SK-N-SH (cell line): ENCODE data around the gene DDIAS. TPM values are rescaled to one million over a fixed set of nuclear protein-coding genes. Genes with fewer than 3 reads are reported as not detected.

Experiments
- CTCF ChIA-PET: fragments of 300-600, 350-600 bp; formaldehyde crosslinking; extraction: SDS; loops from one replicate; lab custom pipeline; 2021; lab: Yijun Ruan, JAX
- POLR2A ChIA-PET: fragments of 350-600 bp; sonication (Branson Sonifier 250); formaldehyde crosslinking; extraction: SDS; loops from one replicate; lab custom pipeline; 2020; ENCODE audit warnings: antibody characterized with exemption, inconsistent platforms; lab: Yijun Ruan, JAX
- DNase-seq: peaks from one replicate; pipeline ENCODE4 v3.0.0; 2012
- H2AFZ ChIP-seq: fragments of 200-600 bp; sonication (generic); 2 replicates; pipeline ENCODE4 v1.8.1; 2016; ENCODE audit warnings: antibody characterized with exemption, mild to moderate bottlenecking, low read depth
- H3F3A ChIP-seq: fragments of 200-600 bp; sonication (generic); replicated peaks from 2 replicates; pipeline ENCODE3; 2016; ENCODE audit warnings: antibody characterized with exemption, mild to moderate bottlenecking; ENCODE audit not compliant: insufficient read depth
- H3K27ac ChIP-seq, 2 experiments: fragments of 200-500 bp in 1 of 2; fragments of 200-600 bp in 1 of 2; sonication (Bioruptor generic) in 1 of 2; sonication (generic), shearing (Covaris generic) in 1 of 2; 2 replicates each; pipeline versions ENCODE4 v1.5.1 to v1.6.1; 2014 to 2016; ENCODE audit warnings: low read depth in 2 of 2, inconsistent platforms in 1 of 2, low read length in 1 of 2, mild to moderate bottlenecking in 1 of 2, mixed read lengths in 1 of 2
- H3K27me3 ChIP-seq: fragments of 200-600 bp; sonication (generic), shearing (Covaris generic); 2 replicates; pipeline ENCODE4 v1.6.1; 2016; ENCODE audit warnings: mixed run types; ENCODE audit not compliant: insufficient read depth
- H3K36me3 ChIP-seq, 2 experiments: fragments of 200-500 bp in 1 of 2; fragments of 200-600 bp in 1 of 2; sonication (Bioruptor generic) in 1 of 2; sonication (generic) in 1 of 2; replicated peaks in 1 of 2; 2 replicates each; pipeline versions ENCODE3 to v1.5.1; 2014 to 2016; ENCODE audit warnings: low read length in 1 of 2, mild to moderate bottlenecking in 1 of 2; ENCODE audit not compliant: insufficient read depth in 2 of 2, control insufficient read depth in 1 of 2
- H3K4me1 ChIP-seq, 2 experiments: fragments of 200-500 bp in 1 of 2; fragments of 200-600 bp in 1 of 2; sonication (Bioruptor generic) in 1 of 2; sonication (generic), shearing (Covaris generic) in 1 of 2; 2 replicates each; pipeline versions ENCODE4 v1.5.1 to v1.6.1; 2014 to 2016; ENCODE audit warnings: low read depth in 1 of 2, low read length in 1 of 2, mixed run types in 1 of 2; ENCODE audit not compliant: insufficient read depth in 2 of 2, control insufficient read depth in 1 of 2
- H3K4me2 ChIP-seq: fragments of 200-600 bp; sonication (generic), shearing (Covaris generic); 2 replicates; pipeline ENCODE4 v1.6.1; 2017; ENCODE audit warnings: mixed run types
- H3K4me3 ChIP-seq, 2 experiments: fragments of 200-500 bp in 1 of 2; fragments of 200-600 bp in 1 of 2; sonication (Bioruptor generic) in 1 of 2; sonication (generic), shearing (Covaris generic) in 1 of 2; 2 replicates each; pipeline versions ENCODE4 v1.5.1 to v1.8.1; 2014 to 2016; ENCODE audit warnings: low read depth in 2 of 2, inconsistent platforms in 1 of 2, low read length in 1 of 2, mild to moderate bottlenecking in 1 of 2, mixed read lengths in 1 of 2, moderate library complexity in 1 of 2
- H3K79me2 ChIP-seq: fragments of 200-600 bp; sonication (generic); 2 replicates; pipeline ENCODE4 v1.8.1; 2017; ENCODE audit warnings: mild to moderate bottlenecking; ENCODE audit not compliant: insufficient read depth
- H3K9ac ChIP-seq: fragments of 200-600 bp; sonication (generic); 2 replicates; pipeline ENCODE4 v1.6.1; 2017; ENCODE audit warnings: mixed run types
- H3K9me2 ChIP-seq: fragments of 200-600 bp; sonication (generic); 2 replicates; pipeline ENCODE4 v1.6.1; 2017; ENCODE audit warnings: mixed run types
- H3K9me3 ChIP-seq: fragments of 200-600 bp; sonication (generic); 2 replicates; pipeline ENCODE4 v1.6.1; 2017; ENCODE audit warnings: mixed run types, mild to moderate bottlenecking, moderate library complexity
- H4K20me1 ChIP-seq: fragments of 200-600 bp; sonication (generic); 2 replicates; pipeline ENCODE4 v1.6.1; 2017; ENCODE audit warnings: mild to moderate bottlenecking, mixed run types; ENCODE audit not compliant: insufficient read depth
- CHD2 ChIP-seq: fragments of 150-350 bp; IDR thresholded peaks from 2 replicates; pipeline ENCODE4 v1.6.1; 2018; ENCODE audit warnings: low read length; ENCODE audit not compliant: partially characterized antibody
- CTCF ChIP-seq: fragments of 200-600 bp; sonication (generic); IDR thresholded peaks from 2 replicates; pipeline ENCODE4 v1.6.1; 2017; ENCODE audit warnings: antibody characterized with exemption, mild to moderate bottlenecking, moderate library complexity
- ELF1 ChIP-seq: IDR thresholded peaks from 2 replicates; pipeline ENCODE4 v1.4.0; 2012
- EP300 ChIP-seq, 2 experiments: IDR thresholded peaks; 2 replicates each; pipeline versions ENCODE4 v1.4.0 to v1.6.1; 2012; ENCODE audit warnings: borderline replicate concordance in 1 of 2, low read depth in 1 of 2, low read length in 1 of 2
- EZH2phosphoT487 ChIP-seq: fragments of 200-600 bp; sonication (generic); IDR thresholded peaks from 2 replicates; pipeline ENCODE4 v1.6.1; 2017; ENCODE audit warnings: low read depth, mixed run types, mild to moderate bottlenecking, antibody characterized with exemption, moderate library complexity, borderline replicate concordance
- FOSL2 ChIP-seq: IDR thresholded peaks from 2 replicates; pipeline ENCODE4 v1.4.0; 2012; ENCODE audit warnings: low read depth, mild to moderate bottlenecking, moderate library complexity, borderline replicate concordance
- FOXJ3 ChIP-seq: sonication (generic); formaldehyde crosslinking; IDR thresholded peaks from 2 replicates; pipeline ENCODE4 v1.5.1; 2020; ENCODE audit warnings: mild to moderate bottlenecking, missing genetic modification reagents
- FOXM1 ChIP-seq: IDR thresholded peaks from 2 replicates; pipeline ENCODE4 v1.4.0; 2012; ENCODE audit warnings: low read depth, mild to moderate bottlenecking
- GABPA ChIP-seq: IDR thresholded peaks from 2 replicates; pipeline ENCODE4 v1.4.0; 2012; ENCODE audit warnings: low read depth, mild to moderate bottlenecking
- GATA2 ChIP-seq: sonication (generic); formaldehyde crosslinking; IDR thresholded peaks from 2 replicates; pipeline ENCODE4 v1.5.0; 2020; ENCODE audit warnings: mild to moderate bottlenecking, missing genetic modification reagents
- JUND ChIP-seq: IDR thresholded peaks from 2 replicates; pipeline ENCODE4 v1.4.0; 2012
- MEF2A ChIP-seq: IDR thresholded peaks from 2 replicates; pipeline ENCODE4 v1.4.0; 2012; ENCODE audit warnings: low read depth, borderline replicate concordance
- MXI1 ChIP-seq: IDR thresholded peaks from 2 replicates; pipeline ENCODE4 v1.6.1; 2012; ENCODE audit warnings: mild to moderate bottlenecking, low read depth, low read length, improper control_type of control experiment
- NFIC ChIP-seq: IDR thresholded peaks from 2 replicates; pipeline ENCODE4 v1.4.0; 2012; ENCODE audit warnings: borderline replicate concordance
- NRF1 ChIP-seq: IDR thresholded peaks from 2 replicates; pipeline ENCODE4 v1.6.1; 2012; ENCODE audit warnings: low read depth, mild to moderate bottlenecking, low read length
- PBX3 ChIP-seq: IDR thresholded peaks from 2 replicates; pipeline ENCODE4; 2012
- POLR2AphosphoS5 ChIP-seq: IDR thresholded peaks from 2 replicates; pipeline ENCODE4 v1.6.1; 2012; ENCODE audit warnings: low read depth, low read length
- RAD21 ChIP-seq: IDR thresholded peaks from 2 replicates; pipeline ENCODE4 v1.6.1; 2012; ENCODE audit warnings: mild to moderate bottlenecking, low read length
- RCOR1 ChIP-seq: fragments of 150-350 bp; IDR thresholded peaks from 2 replicates; pipeline ENCODE4 v1.6.1; 2017; ENCODE audit warnings: antibody characterized with exemption, low read length
- RFX5 ChIP-seq: IDR thresholded peaks from 2 replicates; pipeline ENCODE4 v1.6.1; 2012; ENCODE audit warnings: mild to moderate bottlenecking, improper control_type of control experiment, low read length
- RXRA ChIP-seq: IDR thresholded peaks from 2 replicates; pipeline ENCODE4 v1.4.0; 2012; ENCODE audit warnings: low read depth, mild to moderate bottlenecking, borderline replicate concordance
- SIN3A ChIP-seq: IDR thresholded peaks from 2 replicates; pipeline ENCODE4 v1.6.1; 2012; ENCODE audit warnings: low read depth, mild to moderate bottlenecking, low read length, moderate library complexity, borderline replicate concordance
- TAF1 ChIP-seq: IDR thresholded peaks from 2 replicates; pipeline ENCODE4 v1.6.1; 2012; ENCODE audit warnings: low read depth, mild to moderate bottlenecking, low read length, moderate library complexity, borderline replicate concordance
- TCF12 ChIP-seq: IDR thresholded peaks from 2 replicates; pipeline ENCODE4 v1.4.0; 2012
- TEAD4 ChIP-seq: IDR thresholded peaks from 2 replicates; pipeline ENCODE4 v1.4.0; 2012; ENCODE audit warnings: mild to moderate bottlenecking, borderline replicate concordance; ENCODE audit not compliant: insufficient read depth
- USF2 ChIP-seq: fragments of 150-350 bp; IDR thresholded peaks from 2 replicates; pipeline ENCODE4 v1.6.1; 2017; ENCODE audit warnings: antibody characterized with exemption, low read length, low read depth, borderline replicate concordance
- YY1 ChIP-seq: IDR thresholded peaks from 2 replicates; pipeline ENCODE4 v1.4.0; 2012; ENCODE audit warnings: low read depth, mild to moderate bottlenecking
- ZBTB33 ChIP-seq: IDR thresholded peaks from 2 replicates; pipeline ENCODE4 v1.4.0; 2012; ENCODE audit warnings: low read depth, borderline replicate concordance
- polyA plus RNA-seq, 3 experiments: library from polyadenylated mRNA; depleted of rRNA; stranded (reverse); fragments of >200 nt; gene quantifications; 2 replicates each; pipeline ENCODE4 v1.2.3, GENCODE V29; 2012
- TF ChIP-seq, protein P1 (sequence below): fragments of 150-350 bp; IDR thresholded peaks from 2 replicates; pipeline ENCODE4 v1.6.1; 2016; ENCODE audit warnings: mild to moderate bottlenecking, low read depth, low read length
- TF ChIP-seq, protein P2 (sequence below): IDR thresholded peaks from 2 replicates; pipeline ENCODE4 v1.4.0; 2012; ENCODE audit warnings: low read depth

The DDIAS gene
- polyA plus RNA-seq, 1 of the 3 experiments (the other 2 are of a cell fraction) = 4.4 TPM

DNA sequence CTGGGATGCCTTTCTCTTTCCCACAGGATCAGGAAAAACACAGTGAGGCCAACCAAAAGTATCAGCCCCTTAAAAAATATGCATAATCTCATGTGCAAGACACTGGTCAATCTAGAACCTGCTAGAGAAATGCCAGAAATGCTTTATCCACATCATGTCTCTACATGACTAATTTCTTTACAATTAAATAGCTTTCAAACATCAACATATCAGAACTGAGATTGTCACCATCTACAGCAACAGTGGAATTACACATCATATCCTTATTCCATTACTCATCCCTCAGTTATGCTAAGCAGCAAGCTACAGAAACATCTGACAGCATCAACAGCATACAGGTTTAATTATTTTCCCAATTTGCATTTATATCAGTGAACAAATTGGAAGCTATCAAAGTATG lies 78.8 kb downstream of the DDIAS start:
- Histone ChIP-seq H4K20me1 (no peaks in the 10 kb centered on the region), H3K4me1 (peaks cover 0 to 16% of the 10 kb centered on the region in 2 experiments; a peak in 2 of 4 replicates)
- no peak for TF ChIP-seq RCOR1
- TF ChIP-seq EZH2phosphoT487 = no peak
- TF ChIP-seq TAF1 = no peak
- no peak for TF ChIP-seq GABPA
- no peak for TF ChIP-seq CHD2
- TF ChIP-seq NFIC = peak; percentile 17; the same call in 1 of the 2 replicates
- no peak for TF ChIP-seq CTCF
- TF ChIP-seq POLR2AphosphoS5 = peak; percentile 29; the same call in 1 of the 2 replicates
- no peak for TF ChIP-seq ELF1
- TF ChIP-seq TEAD4 = peak; percentile 58; the same call in 1 of the 2 replicates
- TF ChIP-seq EP300 (IDR thresholded peaks at IDR 0.05; ENCODE audit: borderline replicate concordance in 1 of 2, low read depth in 1 of 2, low read length in 1 of 2) = peak in 1 of 2 experiments; percentile 76; a peak in 2 of 4 replicates
- peak; percentile 88 for TF ChIP-seq PBX3
- TF ChIP-seq MEF2A = no peak
- TF ChIP-seq GATA2 (CRISPR knock-in tag) = no peak
- TF ChIP-seq YY1 = no peak
- TF ChIP-seq, protein P1, sequence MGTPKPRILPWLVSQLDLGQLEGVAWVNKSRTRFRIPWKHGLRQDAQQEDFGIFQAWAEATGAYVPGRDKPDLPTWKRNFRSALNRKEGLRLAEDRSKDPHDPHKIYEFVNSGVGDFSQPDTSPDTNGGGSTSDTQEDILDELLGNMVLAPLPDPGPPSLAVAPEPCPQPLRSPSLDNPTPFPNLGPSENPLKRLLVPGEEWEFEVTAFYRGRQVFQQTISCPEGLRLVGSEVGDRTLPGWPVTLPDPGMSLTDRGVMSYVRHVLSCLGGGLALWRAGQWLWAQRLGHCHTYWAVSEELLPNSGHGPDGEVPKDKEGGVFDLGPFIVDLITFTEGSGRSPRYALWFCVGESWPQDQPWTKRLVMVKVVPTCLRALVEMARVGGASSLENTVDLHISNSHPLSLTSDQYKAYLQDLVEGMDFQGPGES = no peak
- TF ChIP-seq ZBTB33 = no peak
- TF ChIP-seq RFX5 = no peak
- TF ChIP-seq NRF1 = no peak
- no peak for TF ChIP-seq FOXM1
- peak; percentile 82 for TF ChIP-seq TCF12
- TF ChIP-seq FOXJ3 = no peak
- peak; percentile 82; the same call in 1 of the 2 replicates for TF ChIP-seq FOSL2
- no peak for TF ChIP-seq RAD21
- TF ChIP-seq MXI1 = no peak
- no peak for TF ChIP-seq SIN3A
- no peak for TF ChIP-seq USF2
- peak; percentile 88 for TF ChIP-seq JUND
- TF ChIP-seq, protein P2, sequence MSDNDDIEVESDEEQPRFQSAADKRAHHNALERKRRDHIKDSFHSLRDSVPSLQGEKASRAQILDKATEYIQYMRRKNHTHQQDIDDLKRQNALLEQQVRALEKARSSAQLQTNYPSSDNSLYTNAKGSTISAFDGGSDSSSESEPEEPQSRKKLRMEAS = no peak; the same call in 1 of the 2 replicates
- TF ChIP-seq RXRA = no peak

More for the DNA sequence above, 78.8 kb downstream of the DDIAS start:
- Histone ChIP-seq H3K9ac (peak overlapping the region; percentile 33; the same call in 1 of the 2 replicates), H3K9me2 (no peaks in the 10 kb centered on the region), H2AFZ (no peak overlapping the region), H3F3A (peaks cover 24% of the 10 kb centered on the region), H3K4me2 (peak overlapping the region; percentile 43; the same call in 1 of the 2 replicates), H3K9me3 (no peaks in the 10 kb centered on the region), H3K27me3 (no peaks in the 10 kb centered on the region), H3K27ac (peak overlapping the region; percentile 43 to 76; a peak in 3 of 4 replicates), H3K36me3 (peaks cover 6 to 21% of the 10 kb centered on the region in 2 experiments), H3K4me3 (no peak overlapping the region), H3K79me2 (no peaks in the 10 kb centered on the region)
- POLR2A ChIA-PET = no interaction called here
- CTCF ChIA-PET = no interaction called here
- no peak for DNase-seq
